Stimulated activated CD8-positive, alpha-beta memory T cell treated with anti-CD3 and anti-CD28 coated beads, Interleukin-4, amount 100 ng/mL, for 1 hour (primary cell): Measurements from ENCODE around the gene SYP.
"Not testable (repeated sequence)": the region's sequence is repeated elsewhere in the genome, so short reads cannot be mapped to it uniquely, and the experiment has no call there.

Experiments used
- DNase-seq, 2 donors: peaks; one replicate each; pipeline ENCODE4 v3.0.0-alpha.2; 2020; ENCODE audit warnings: low read depth in 2 of 2, low spot score in 1 of 2

Gene SYP

DNA sequence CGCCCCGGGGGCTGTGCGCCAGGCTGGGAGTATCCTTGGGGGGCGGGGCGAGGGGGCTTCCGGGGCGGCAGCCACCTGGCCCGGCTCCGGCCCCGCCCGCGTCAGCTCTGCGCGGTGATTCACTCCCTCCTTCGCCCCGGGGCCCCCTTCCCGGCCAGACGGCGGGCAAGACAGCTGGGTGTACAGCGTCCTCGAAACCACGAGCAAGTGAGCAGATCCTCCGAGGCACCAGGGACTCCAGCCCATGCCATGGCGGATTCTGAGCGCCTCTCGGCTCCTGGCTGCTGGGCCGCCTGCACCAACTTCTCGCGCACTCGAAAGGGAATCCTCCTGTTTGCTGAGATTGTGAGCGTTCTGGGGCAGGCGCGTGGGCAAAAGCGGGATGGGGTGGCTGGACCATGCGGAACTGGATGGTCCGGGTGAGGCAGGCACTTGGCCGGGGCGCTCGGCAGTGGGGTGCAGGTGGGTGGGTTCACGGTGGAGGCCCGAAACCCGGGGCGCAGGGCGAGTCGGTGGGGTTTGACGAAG lies 28.2 kb downstream of the SYP start, which contains the start of gene PLP2:
Gene PLP2 (plus strand): TSS at position 147 of the 528 bp plus-strand sequence. CDS start 103 bp downstream, at position 250.
- peak; percentile 42 to 62 for DNase-seq

DNA sequence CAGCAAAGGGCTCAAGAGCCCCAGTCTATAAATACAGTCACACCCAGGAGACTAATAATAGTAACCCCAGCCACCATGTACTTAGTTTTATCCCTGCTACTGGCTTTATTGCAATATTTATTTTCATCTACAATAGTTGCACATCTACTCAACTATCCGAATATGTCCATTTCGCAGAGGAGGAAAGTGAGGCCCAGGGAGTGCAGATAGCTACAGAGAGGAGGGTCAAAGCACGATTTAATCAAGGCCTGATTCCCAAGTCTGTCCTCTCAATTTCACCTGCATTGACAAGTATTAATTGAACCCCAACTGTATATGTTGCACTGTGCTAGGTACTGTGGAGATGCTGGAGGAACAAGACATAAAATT lies 32.3 kb downstream of the SYP start:
- no peak for DNase-seq

DNA sequence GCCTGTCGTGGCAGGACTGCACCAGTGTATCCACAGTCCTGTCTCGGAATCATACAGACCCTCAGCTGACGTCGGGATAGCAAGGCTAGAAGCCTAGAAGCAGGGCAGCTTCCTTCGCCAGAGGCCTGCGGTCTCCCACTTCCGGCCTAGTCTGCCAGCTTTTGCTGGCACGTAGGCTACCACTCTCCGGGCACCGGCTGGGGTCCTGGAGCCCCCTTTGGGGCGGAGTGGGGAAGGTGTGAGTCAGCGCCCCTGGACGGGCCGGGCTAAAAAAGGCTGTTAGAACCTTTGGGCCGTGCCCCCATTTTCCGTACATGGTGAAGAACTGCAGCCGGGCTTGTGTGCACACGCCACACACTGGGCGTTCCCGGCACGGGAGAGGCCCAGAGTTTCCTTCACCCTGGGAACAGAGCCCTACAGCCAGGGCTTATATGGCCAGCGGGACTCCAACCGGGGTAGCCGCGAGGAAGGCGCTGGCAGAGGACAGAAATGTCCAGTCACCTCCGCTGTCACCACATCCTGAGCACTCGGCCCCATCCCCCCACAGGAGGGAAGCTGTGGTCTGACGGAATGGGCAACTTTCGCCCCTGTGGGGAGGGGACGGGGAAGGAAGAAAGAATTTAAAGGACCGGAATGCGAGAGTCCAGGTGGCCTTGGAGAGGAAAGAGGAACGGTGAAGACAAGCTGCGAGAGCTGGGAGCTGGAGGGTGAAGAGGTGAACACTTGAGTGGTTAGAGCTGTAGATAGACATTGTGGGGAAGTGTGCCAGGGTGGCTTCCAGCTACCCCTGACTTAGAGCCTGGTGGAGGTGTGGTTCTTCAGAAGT lies 32.9 kb downstream of the SYP start:
- DNase-seq: peak; percentile 36 to 52

GRCh38 chrX:49165901-49166881 lies 33.8 kb downstream of the SYP start:
- no peak for DNase-seq

- no peak for DNase-seq
These were observed 35.2 kb downstream of the SYP start for GRCh38 chrX:49164589-49165360.

GRCh38 chrX:49163555-49164419 lies 36.2 kb downstream of the SYP start:
- peak in 1 of 2 donors; percentile 59 for DNase-seq

DNA sequence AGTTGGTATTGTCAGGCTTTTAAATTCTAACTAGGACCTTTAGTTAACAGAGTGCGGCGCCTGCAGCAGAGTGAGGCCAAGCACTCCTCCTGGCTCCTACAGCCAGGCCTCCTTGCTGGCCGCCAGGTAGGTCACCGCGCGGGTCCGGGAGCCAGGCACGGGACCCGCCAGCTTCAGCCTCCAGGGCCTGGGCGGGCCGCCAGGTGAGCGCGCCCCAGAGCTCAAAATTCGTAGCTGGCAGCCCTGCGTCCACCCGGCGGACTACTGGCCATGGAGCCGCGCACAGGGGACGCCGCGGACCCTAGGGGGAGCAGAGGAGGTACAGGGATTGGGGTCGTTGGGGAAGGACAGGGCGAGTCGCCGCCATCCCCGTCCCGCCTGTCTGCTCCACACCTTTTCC lies 37.4 kb downstream of the SYP start, which contains the start of gene MAGIX:
Gene MAGIX (plus strand): TSS at position 139 of the 400 bp plus-strand sequence. CDS start 132 bp downstream, at position 271.
- no peak for DNase-seq

DNA sequence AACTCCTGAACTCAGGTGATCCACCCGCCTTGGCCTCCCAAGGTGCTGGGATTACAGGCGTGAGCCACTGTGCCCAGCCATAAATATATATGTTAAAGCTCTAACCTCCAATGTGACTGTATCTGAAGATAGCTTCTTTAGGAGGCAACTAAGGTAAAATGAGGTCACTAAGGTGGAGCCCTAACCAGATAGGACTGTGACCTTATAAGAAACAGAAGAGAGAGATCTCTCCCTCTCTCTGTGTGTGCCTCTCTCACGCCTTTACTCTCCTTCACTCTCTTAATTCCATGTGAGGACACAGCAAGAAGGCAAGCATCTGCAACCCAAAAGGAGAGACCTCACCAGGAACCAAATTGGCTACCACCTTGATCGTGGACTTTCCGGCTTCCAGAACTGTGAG lies 38.4 kb downstream of the SYP start:
- no peak for DNase-seq

DNA sequence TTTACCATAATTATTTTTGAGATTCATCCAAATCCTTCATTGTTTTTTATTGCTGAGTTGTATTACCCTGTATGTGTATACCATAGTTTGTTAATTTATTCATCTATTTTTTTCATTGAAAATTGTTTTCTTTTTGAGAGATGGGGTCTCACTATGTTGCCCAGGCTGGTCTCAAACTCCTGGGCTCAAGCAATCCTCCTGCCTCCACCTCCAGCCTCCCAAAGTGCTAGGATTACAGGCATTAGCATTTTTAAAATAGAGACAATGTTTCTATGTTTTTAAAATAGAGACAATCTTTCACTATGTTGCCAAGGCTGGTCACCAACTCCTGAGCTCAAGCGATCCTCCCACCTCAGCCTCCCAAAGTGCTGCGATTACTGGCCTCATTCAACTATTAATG lies 39.1 kb downstream of the SYP start:
- no peak for DNase-seq

DNA sequence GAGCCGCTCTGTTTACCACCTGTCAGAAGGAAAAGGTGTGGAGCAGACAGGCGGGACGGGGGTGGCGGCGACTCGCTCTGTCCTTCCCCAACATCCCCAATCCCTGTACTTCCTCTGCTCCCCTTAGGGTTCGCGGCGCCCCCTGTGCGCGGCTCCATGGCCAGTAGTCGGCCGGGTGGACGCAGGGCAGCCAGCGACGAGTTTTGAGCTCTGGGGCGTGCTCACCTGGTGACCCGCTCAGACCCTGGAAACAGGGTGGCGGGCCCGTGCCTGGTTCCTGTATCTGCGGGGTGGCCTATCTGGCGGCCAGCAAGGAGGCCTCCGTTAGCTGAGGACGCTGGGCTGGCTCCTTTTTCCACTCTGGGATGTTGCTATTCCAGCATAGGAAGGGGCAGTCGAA lies 42.8 kb downstream of the SYP start:
- DNase-seq: no peak

DNA sequence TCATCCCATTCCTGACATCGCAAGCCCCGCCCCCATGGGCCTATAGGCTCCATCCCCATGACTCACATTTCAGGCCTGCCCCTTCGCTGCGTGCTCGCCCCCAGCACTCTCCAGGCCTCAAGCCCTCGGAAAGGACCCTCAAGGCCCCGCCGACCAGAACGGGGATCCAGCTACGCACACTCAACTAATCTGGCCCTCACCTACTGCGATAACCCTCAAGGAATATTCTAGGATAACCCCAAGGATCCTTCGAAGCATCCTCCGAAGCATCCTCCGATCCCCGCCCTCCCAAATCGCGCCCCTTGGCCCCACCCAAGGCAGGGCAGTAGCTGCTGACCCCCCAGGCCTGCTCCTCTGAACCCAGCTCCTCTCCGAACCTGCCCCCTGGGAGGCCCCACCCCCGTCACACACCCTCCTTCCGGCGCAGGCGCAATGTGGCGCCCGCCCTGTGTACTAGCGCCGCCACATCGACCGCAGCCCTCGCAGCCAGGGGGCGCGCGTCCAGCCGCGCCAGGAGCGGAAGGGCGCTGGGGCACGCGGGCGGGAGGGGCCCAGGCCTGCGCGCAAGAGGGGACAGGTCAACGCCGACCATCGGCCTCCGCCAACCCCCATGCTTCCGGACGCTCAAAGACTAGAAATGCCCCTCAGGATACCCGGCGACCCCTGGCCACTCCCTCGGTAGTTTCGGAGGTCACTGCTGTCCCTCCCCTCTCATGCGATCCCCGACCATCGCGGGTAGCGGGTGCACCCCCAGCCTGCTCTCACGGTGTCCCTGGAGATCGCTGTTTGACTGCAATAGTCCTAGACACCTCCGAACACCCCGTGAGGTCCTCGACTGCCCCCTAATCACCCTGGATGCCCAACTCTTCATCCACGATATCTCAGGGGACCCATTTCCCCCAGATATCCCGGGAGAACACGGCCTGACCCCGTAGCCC lies 43.8 kb downstream of the SYP start:
- peak in 1 of 2 donors; percentile 71 for DNase-seq

- no peak for DNase-seq
These were observed 44.6 kb downstream of the SYP start for GRCh38 chrX:49155243-49155899.

GRCh38 chrX:49153467-49153866 lies 46.5 kb downstream of the SYP start:
- DNase-seq: no peak

DNA sequence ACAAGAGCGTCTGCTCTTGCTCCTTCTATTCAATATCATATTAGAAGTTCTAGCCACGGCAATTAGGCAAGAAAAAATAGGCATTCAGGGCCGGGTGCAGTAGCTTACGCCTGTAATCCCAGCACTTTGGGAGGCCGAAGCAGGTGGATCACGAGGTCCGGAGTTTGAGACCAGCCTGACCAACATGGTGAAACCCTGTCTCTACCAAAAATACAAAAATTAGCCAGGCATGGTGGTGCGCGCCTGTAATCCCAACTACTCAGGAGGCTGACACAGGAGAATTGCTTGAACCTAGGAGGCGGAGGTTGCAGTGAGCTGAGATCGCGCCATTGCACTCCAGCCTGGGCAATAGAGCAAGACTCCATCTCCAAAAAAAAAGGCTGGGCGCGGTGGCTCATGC lies 50.7 kb downstream of the SYP start:
- DNase-seq: not testable (repeated sequence)

- DNase-seq: not testable (repeated sequence)
These were observed 51.4 kb downstream of the SYP start for GRCh38 chrX:49148390-49149100.

DNA sequence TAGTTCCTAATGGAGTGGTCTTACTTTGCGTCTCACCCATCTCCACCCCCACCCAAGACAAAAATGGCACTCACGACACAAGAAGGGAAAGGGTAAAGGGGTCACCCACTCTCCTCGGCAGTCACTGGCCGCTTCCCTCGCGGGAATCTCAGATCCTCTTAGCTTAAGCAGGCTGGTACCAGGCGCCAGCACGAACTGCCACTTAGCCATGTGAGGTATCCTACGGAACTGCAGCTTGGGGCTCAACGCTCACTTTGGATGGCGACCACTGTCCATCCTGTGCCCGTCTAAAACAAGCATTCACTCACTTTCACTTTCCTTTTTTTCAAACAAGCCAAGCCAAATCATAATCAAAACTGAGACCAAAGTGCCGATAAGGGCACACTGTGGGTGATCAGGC lies 52.1 kb downstream of the SYP start:
- no peak for DNase-seq

GRCh38 chrX:49147282-49147681 lies 52.7 kb downstream of the SYP start:
- DNase-seq: no peak
